ENCODE measurements around the gene MPP4.

The MPP4 gene

GRCh38 chr2:201664334-201664733, 34.1 kb downstream of the MPP4 start:
- in situ Hi-C loops (cut with HindIII; ENCODE audit: low pct_unique_long_range_greater_than_20kb, low sequenced_read_pairs), result no loop called here
- no peak for DNase-seq (ENCODE audit: low read depth in 1 of 2, low spot score in 1 of 2)
- TF ChIP-seq JUND (IDR thresholded peaks at IDR 0.05; ENCODE audit: low read depth), result no peak

- DNase-seq (ENCODE audit: low read depth in 1 of 2, low spot score in 1 of 2), result no peak
- no peak for TF ChIP-seq JUND (IDR thresholded peaks at IDR 0.05; ENCODE audit: low read depth)
- in situ Hi-C loops (cut with HindIII; ENCODE audit: low pct_unique_long_range_greater_than_20kb, low sequenced_read_pairs), result no loop called here
Observed at GRCh38 chr2:201661366-201661765, 37.1 kb downstream of the MPP4 start.

- TF ChIP-seq JUND (IDR thresholded peaks at IDR 0.05; ENCODE audit: low read depth), result no peak
- in situ Hi-C loops (cut with HindIII; ENCODE audit: low pct_unique_long_range_greater_than_20kb, low sequenced_read_pairs), result no loop called here
Observed at GRCh38 chr2:201660293-201660895, 38.0 kb downstream of the MPP4 start.

GRCh38 chr2:201656740-201657139, 41.7 kb downstream of the MPP4 start:
- DNase-seq (ENCODE audit: low read depth in 1 of 2, low spot score in 1 of 2), result no peak
- TF ChIP-seq JUND (IDR thresholded peaks at IDR 0.05; ENCODE audit: low read depth), result no peak
- in situ Hi-C loops (cut with HindIII; ENCODE audit: low pct_unique_long_range_greater_than_20kb, low sequenced_read_pairs), result no loop called here

More at GRCh38 chr2:201660293-201660895, 38.0 kb downstream of the MPP4 start:
- DNase-seq (ENCODE audit: low read depth in 1 of 2, low spot score in 1 of 2), result peak in 1 of 2 experiments; percentile 30

- no peak for DNase-seq (ENCODE audit: low read depth in 1 of 2, low spot score in 1 of 2)
- in situ Hi-C loops (cut with HindIII; ENCODE audit: low pct_unique_long_range_greater_than_20kb, low sequenced_read_pairs), result no loop called here
- TF ChIP-seq JUND (IDR thresholded peaks at IDR 0.05; ENCODE audit: low read depth), result no peak
Observed at GRCh38 chr2:201656102-201656501, 42.3 kb downstream of the MPP4 start.

GRCh38 chr2:201654616-201655384, 43.6 kb downstream of the MPP4 start:
- DNase-seq (ENCODE audit: low read depth in 1 of 2, low spot score in 1 of 2), result no peak
- TF ChIP-seq JUND (IDR thresholded peaks at IDR 0.05; ENCODE audit: low read depth), result no peak
- in situ Hi-C loops (cut with HindIII; ENCODE audit: low pct_unique_long_range_greater_than_20kb, low sequenced_read_pairs), result no loop called here

GRCh38 chr2:201653221-201653620, 45.2 kb downstream of the MPP4 start:
- TF ChIP-seq JUND (IDR thresholded peaks at IDR 0.05; ENCODE audit: low read depth), result no peak
- in situ Hi-C loops (cut with HindIII; ENCODE audit: low pct_unique_long_range_greater_than_20kb, low sequenced_read_pairs), result no loop called here
- no peak for DNase-seq (ENCODE audit: low read depth in 1 of 2, low spot score in 1 of 2)

GRCh38 chr2:201649442-201649841, 49.0 kb downstream of the MPP4 start:
- no peak for TF ChIP-seq JUND (IDR thresholded peaks at IDR 0.05; ENCODE audit: low read depth)
- no peak for DNase-seq (ENCODE audit: low read depth in 1 of 2, low spot score in 1 of 2)
- in situ Hi-C loops (cut with HindIII; ENCODE audit: low pct_unique_long_range_greater_than_20kb, low sequenced_read_pairs), result no loop called here

GRCh38 chr2:201647431-201647830, 51.0 kb downstream of the MPP4 start:
- no peak for DNase-seq (ENCODE audit: low read depth in 1 of 2, low spot score in 1 of 2)
- TF ChIP-seq JUND (IDR thresholded peaks at IDR 0.05; ENCODE audit: low read depth), result no peak
- in situ Hi-C loops (cut with HindIII; ENCODE audit: low pct_unique_long_range_greater_than_20kb, low sequenced_read_pairs), result no loop called here

GRCh38 chr2:201644001-201644400, 54.4 kb downstream of the MPP4 start:
- no peak for DNase-seq (ENCODE audit: low read depth in 1 of 2, low spot score in 1 of 2)
- no peak for TF ChIP-seq JUND (IDR thresholded peaks at IDR 0.05; ENCODE audit: low read depth)
- in situ Hi-C loops (cut with HindIII; ENCODE audit: low pct_unique_long_range_greater_than_20kb, low sequenced_read_pairs), result no loop called here

- TF ChIP-seq JUND (IDR thresholded peaks at IDR 0.05; ENCODE audit: low read depth), result no peak
- in situ Hi-C loops (cut with HindIII; ENCODE audit: low pct_unique_long_range_greater_than_20kb, low sequenced_read_pairs), result no loop called here
- DNase-seq (ENCODE audit: low read depth in 1 of 2, low spot score in 1 of 2), result peak; percentile 8 to 31
Observed at GRCh38 chr2:201643216-201643890, 55.1 kb downstream of the MPP4 start, which contains the start of gene TMEM237. Gene TMEM237, minus strand, starts transcription at chr2:201643503. Its CDS starts 103 bp downstream, at chr2:201643400.

- in situ Hi-C loops (cut with HindIII; ENCODE audit: low pct_unique_long_range_greater_than_20kb, low sequenced_read_pairs), result no loop called here
- peak; percentile 48 to 87 for DNase-seq (ENCODE audit: low read depth in 1 of 2, low spot score in 1 of 2)
- no peak for TF ChIP-seq JUND (IDR thresholded peaks at IDR 0.05; ENCODE audit: low read depth)
Observed at GRCh38 chr2:201642579-201643215, 55.7 kb downstream of the MPP4 start.

Data from T47D (cell line).